Immature natural killer cell (primary cell): ENCODE data around the gene ZNF670. TPM values are rescaled to one million over a fixed set of nuclear protein-coding genes. Genes with fewer than 3 reads are reported as not detected.
"Not testable (repeated sequence)": the region's sequence is repeated elsewhere in the genome, so short reads cannot be mapped to it uniquely, and the experiment has no call there.

Source experiments
- DNase-seq, 3 donors: peaks; one replicate each; pipeline ENCODE4 v3.0.0; 2022; ENCODE audit warnings: mixed read lengths in 1 of 3
- H3K27ac Mint-ChIP-seq, 6 donors: one replicate each; pipeline ENCODE4 v1.8.0; 2020; ENCODE audit warnings: mixed read lengths in 6 of 6, mild to moderate bottlenecking in 5 of 6, inconsistent platforms in 4 of 6, moderate library complexity in 3 of 6
- H3K27me3 Mint-ChIP-seq, 3 donors: one replicate each; pipeline ENCODE4 v1.8.0; 2020 to 2021; ENCODE audit warnings: low read depth in 3 of 3, mild to moderate bottlenecking in 3 of 3, mixed read lengths in 3 of 3, moderate library complexity in 3 of 3, inconsistent platforms in 1 of 3
- H3K36me3 Mint-ChIP-seq, 3 donors: one replicate each; pipeline ENCODE4 v1.8.0; 2020; ENCODE audit warnings: mixed read lengths in 3 of 3, inconsistent platforms in 2 of 3, mild to moderate bottlenecking in 2 of 3
- H3K4me1 Mint-ChIP-seq, 2 donors: one replicate each; pipeline ENCODE4 v1.8.0; 2020; ENCODE audit warnings: inconsistent platforms in 2 of 2, mild to moderate bottlenecking in 2 of 2, mixed read lengths in 2 of 2, moderate library complexity in 1 of 2
- H3K4me3 Mint-ChIP-seq, 5 donors: one replicate each; pipeline ENCODE4 v1.8.0; 2020; ENCODE audit warnings: mild to moderate bottlenecking in 5 of 5, mixed read lengths in 5 of 5, inconsistent platforms in 3 of 5, moderate library complexity in 3 of 5
- H3K9me3 Mint-ChIP-seq, 6 donors: one replicate each; pipeline ENCODE4 v1.8.0; 2020; ENCODE audit warnings: mild to moderate bottlenecking in 6 of 6, mixed read lengths in 6 of 6, inconsistent platforms in 4 of 6, moderate library complexity in 3 of 6
- polyA plus RNA-seq, 3 donors: library from polyadenylated mRNA; unstranded; fragments of 300-500 nt; fragmentation: Illumina TruSeq; gene quantifications; one replicate each; pipeline ENCODE4 v1.2.3, GENCODE V29; 2021

The ZNF670 gene
- polyA plus RNA-seq, 3 donors from 2014 or later: 0.88 to 1.1 TPM; not detected in 1

DNA sequence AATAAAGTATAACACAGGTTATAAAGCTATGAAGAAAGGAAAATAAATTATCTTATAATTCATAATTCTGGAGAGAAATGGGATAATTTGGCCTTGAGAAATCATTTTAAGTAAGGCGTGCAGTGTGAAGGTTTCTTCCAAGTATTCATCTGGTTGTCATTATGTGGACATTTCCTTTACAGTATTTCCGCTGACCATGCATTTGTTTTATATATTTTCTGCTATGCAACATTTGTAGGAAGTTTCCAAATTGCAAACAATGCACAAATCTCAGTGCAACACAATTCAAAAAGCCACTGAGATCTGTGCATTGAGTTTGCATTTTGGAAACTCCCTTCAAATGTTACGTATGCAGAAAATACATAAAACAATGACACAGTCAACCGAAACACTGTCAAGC lies 17.8 kb downstream of the ZNF670 start:
- Mint-ChIP-seq H3K36me3 (peaks cover 16 to 24% (median 19%) of the 10 kb centered on the region in 3 donors), H3K27me3 (peaks cover 0 to 1% (median 0%) of the 10 kb centered on the region in 3 donors), H3K4me1 (peaks cover 11 to 19% of the 10 kb centered on the region in 2 donors), H3K9me3 (peaks cover 15 to 42% (median 27%) of the 10 kb centered on the region in 6 donors), H3K4me3 (no peak overlapping the region), H3K27ac (no peak overlapping the region)
- no peak for DNase-seq

DNA sequence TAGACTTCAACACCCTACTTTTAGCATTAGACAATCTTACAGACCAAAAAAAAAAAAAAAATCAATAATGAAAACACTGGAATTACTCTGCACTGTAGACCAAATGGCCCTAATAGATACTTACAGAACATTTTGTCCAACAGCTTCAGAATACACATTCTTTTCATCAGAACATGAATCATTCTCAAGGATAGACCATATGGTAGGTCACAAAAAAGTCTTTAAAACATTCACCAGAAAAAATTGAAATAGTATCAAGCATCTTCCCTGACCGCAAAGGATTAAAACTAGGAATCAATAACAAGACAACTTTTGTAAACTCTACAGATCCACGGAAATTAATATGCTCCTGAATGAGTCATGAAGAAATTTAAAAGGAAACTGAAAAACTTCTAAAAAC lies 22.5 kb downstream of the ZNF670 start:
- H3K9me3 Mint-ChIP-seq: peaks cover 21 to 69% (median 47%) of the 10 kb centered on the region in 6 donors

DNA sequence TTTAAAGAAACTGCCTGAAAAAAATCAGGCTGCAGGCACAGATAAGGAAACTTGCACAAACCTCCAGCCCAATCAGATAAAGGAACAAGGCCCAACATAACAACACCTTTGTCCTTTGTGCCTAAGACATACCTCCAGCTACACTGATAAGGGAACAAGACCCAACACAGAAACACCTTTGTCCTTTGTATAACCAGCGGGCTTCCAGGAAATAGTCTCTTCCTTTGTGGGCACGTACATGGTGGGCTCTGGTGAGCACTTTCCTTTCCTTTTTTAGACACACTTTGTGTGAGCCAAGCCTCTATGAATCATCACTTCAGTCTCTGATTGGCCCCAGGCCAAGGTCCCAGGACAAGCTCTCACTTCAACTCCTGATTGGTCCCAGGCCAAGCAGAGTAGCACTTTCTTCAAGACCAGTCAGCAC lies 23.6 kb downstream of the ZNF670 start:
- Mint-ChIP-seq H3K27me3 (peaks cover 0 to 3% (median 0%) of the 10 kb centered on the region in 3 donors), H3K4me3 (peak overlapping the region in 2 of 5 donors; percentile 34 to 58), H3K4me1 (peaks cover 27 to 31% of the 10 kb centered on the region in 2 donors), H3K9me3 (peaks cover 24 to 75% (median 55%) of the 10 kb centered on the region in 6 donors), H3K27ac (peak overlapping the region in 1 of 6 donors; percentile 20), H3K36me3 (peaks cover 23 to 38% (median 23%) of the 10 kb centered on the region in 3 donors)
- DNase-seq: no peak

More for the DNA sequence above, 22.5 kb downstream of the ZNF670 start:
- Mint-ChIP-seq H3K4me1 (peaks cover 27 to 31% of the 10 kb centered on the region in 2 donors), H3K36me3 (peaks cover 23 to 35% (median 25%) of the 10 kb centered on the region in 3 donors), H3K27ac (no peak overlapping the region), H3K27me3 (peaks cover 0 to 3% (median 0%) of the 10 kb centered on the region in 3 donors), H3K4me3 (no peak overlapping the region)
- no peak for DNase-seq

DNA sequence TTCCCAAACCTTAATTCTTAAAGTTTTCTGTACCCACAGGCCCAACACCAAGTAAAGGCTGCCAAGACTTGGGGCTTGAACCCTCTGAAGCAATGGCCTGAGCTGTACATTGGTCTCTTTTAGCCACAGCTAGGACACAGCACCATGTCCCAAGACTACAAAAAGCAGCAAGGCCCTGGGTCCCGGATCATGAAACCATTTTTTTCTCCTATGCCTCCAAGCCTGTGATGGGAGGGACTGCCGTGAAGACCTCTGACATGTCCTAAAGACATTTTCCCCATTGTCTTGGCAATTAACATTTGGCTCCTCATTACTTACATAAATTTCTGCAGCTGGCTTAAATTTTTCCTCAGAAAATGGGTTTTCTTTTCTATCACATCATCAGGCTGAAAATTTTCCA lies 30.9 kb downstream of the ZNF670 start:
- H3K27me3 Mint-ChIP-seq: peaks cover 2 to 4% (median 3%) of the 10 kb centered on the region in 3 donors
- peaks cover 49 to 93% (median 73%) of the 10 kb centered on the region in 6 donors for H3K9me3 Mint-ChIP-seq

DNA sequence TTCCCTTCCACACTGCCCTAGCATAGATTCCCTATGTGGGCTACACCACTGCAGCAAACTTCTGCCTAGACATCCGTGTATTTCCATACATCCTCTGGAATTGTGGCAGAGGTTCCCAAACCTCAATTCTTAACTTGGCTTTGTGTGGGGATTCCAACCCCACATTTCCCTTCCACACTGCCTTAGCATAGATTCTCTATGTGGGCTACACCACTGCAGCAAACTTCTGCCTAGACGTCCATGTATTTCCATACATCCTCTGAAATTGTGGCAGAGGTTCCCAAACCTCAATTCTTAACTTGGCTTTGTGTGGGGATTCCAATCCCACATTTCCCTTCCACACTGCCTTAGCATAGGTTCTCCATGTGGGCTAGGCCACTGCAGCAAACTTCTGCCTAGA lies 31.4 kb downstream of the ZNF670 start:
- Mint-ChIP-seq H3K27me3 (peaks cover 2 to 6% (median 3%) of the 10 kb centered on the region in 3 donors), H3K9me3 (peaks cover 51 to 94% (median 71%) of the 10 kb centered on the region in 6 donors), H3K4me3 (no peak overlapping the region), H3K36me3 (peaks cover 26 to 30% (median 26%) of the 10 kb centered on the region in 3 donors), H3K27ac (no peak overlapping the region), H3K4me1 (peaks cover 0 to 3% of the 10 kb centered on the region in 2 donors)
- no peak for DNase-seq

More for the DNA sequence above, 30.9 kb downstream of the ZNF670 start:
- Mint-ChIP-seq H3K36me3 (peaks cover 24 to 35% (median 26%) of the 10 kb centered on the region in 3 donors), H3K4me3 (no peak overlapping the region), H3K27ac (no peak overlapping the region), H3K4me1 (peaks cover 0 to 3% of the 10 kb centered on the region in 2 donors)
- no peak for DNase-seq

DNA sequence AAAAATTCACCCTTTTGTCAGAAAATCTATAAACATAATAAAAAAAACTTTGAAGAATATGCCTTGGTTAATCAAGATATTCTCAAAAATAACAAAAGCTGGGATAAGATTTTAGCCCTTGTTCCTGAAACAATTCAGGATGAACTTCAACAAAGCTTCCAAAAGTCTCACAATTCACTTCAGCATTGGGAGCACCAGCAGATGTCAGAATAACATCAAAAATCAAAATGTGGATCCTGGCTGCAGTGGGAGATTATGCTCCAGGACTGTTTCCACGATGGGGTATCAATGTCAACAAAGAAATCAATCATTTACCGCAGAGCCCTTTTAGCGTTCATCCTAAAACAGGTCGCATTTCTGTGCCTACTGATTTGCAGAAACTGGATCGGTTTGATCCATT lies 35.2 kb downstream of the ZNF670 start:
- peaks cover 26 to 34% (median 32%) of the 10 kb centered on the region in 3 donors for H3K36me3 Mint-ChIP-seq
- peaks cover 31 to 93% (median 64%) of the 10 kb centered on the region in 6 donors for H3K9me3 Mint-ChIP-seq
- H3K4me1 Mint-ChIP-seq: no peaks in the 10 kb centered on the region
- DNase-seq: no peak
- H3K27ac Mint-ChIP-seq: no peak overlapping the region
- no peak overlapping the region for H3K4me3 Mint-ChIP-seq
- H3K27me3 Mint-ChIP-seq: peaks cover 2 to 3% (median 2%) of the 10 kb centered on the region in 3 donors

DNA sequence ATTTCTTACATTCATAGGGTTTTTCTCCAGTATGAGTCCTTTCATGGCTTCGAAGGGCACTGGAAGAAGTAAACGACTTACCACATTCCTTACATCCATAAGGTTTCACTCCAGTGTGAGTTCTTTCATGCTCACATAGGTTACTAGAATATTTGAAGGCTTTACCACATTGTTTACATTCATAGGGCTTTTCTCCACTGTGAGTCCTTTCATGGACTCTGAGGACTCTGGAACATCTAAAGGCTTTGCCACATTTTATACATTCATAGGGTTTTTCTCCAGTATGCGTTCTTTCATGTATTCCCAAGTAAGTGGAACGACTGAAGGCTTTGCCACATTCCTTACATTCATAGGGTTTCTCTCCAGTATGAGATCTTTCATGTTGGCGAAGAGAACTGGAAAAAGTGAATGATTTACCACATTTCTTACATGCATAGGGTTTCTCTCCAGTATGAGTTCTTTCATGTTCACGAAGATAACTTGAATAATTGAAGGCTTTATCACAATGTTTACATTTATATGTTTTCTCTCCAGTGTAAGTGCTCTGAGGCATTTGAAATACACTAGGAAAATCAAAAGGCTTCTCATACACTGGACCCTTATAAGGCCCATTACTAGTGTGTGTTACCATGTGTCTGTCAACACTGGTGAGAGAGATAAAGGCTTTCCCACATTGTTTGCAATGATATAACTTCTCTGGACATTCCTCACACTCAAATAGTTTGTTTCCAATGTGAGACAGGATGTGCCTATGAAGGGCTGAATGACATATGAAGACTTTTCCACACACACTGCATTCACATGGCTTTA lies 40.9 kb downstream of the ZNF670 start:
- Mint-ChIP-seq H3K36me3 (peaks cover 52 to 58% (median 55%) of the 10 kb centered on the region in 3 donors), H3K4me3 (no peak overlapping the region), H3K27ac (no peak overlapping the region), H3K4me1 (no peaks in the 10 kb centered on the region), H3K27me3 (peaks cover 0 to 2% (median 2%) of the 10 kb centered on the region in 3 donors), H3K9me3 (peaks cover 35 to 96% (median 83%) of the 10 kb centered on the region in 6 donors)
- DNase-seq: no peak

DNA sequence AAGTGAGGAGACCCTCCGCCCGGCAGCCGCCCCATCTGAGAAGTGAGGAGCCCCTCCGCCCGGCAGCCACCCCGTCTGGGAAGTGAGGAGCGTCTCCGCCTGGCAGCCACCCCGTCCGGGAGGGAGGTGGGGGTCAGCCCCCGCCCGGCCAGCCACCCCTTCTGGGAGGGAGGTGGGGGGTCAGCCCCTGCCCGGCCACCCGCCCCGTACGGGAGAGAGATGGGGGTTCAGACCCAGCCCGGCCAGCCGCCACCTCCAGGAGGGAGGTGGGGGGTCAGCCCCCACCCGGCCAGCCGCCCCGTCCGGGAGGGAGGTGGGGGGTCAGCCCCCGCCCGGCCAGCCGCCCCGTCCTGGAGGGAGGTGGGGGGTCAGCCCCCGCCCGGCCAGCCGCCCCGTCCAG lies 46.3 kb downstream of the ZNF670 start:
- not testable (repeated sequence) for H3K4me3 Mint-ChIP-seq
- peaks cover 27 to 40% (median 36%) of the 10 kb centered on the region in 3 donors for H3K36me3 Mint-ChIP-seq
- H3K9me3 Mint-ChIP-seq: peaks cover 33 to 80% (median 70%) of the 10 kb centered on the region in 6 donors

More for the DNA sequence above, 46.3 kb downstream of the ZNF670 start:
- not testable (repeated sequence) for H3K4me1 Mint-ChIP-seq, H3K27me3 Mint-ChIP-seq, DNase-seq, H3K27ac Mint-ChIP-seq

Other genes starting within 250 kb of the ZNF670 start
- gene AHCTF1, start 146.9 kb downstream of the ZNF670 start, polyA plus RNA-seq: 10 to 100 TPM in 1 of 3 donors, 1 to 10 TPM in 2; 7.1 to 15.4 (median 7.4) TPM
- gene ZNF695, start 70.8 kb downstream of the ZNF670 start, polyA plus RNA-seq: not detected
- 10 to 100 TPM; 17.4 to 31.3 (median 19.6) TPM for gene ZNF669, start 25.5 kb upstream of the ZNF670 start, polyA plus RNA-seq
- 1 to 10 TPM; 2.3 to 5.7 (median 2.7) TPM for gene ZNF124, start 93.2 kb upstream of the ZNF670 start, polyA plus RNA-seq
- not detected for gene VN1R5, start 177.3 kb upstream of the ZNF670 start, polyA plus RNA-seq